GM18907 (cell line): ENCODE results near the gene NOVA2.
A peak's percentile ranks its signal among the peaks of the same experiment; 100 is the strongest.
"Not testable (repeated sequence)": the region's sequence is repeated elsewhere in the genome, so short reads cannot be mapped to it uniquely, and the experiment has no call there.

Experiments
- ATAC-seq: cut with Tn5 transposase; IDR thresholded peaks from one replicate; pipeline ENCODE4 v1.9.1; 2021; ENCODE audit warnings: mild to moderate bottlenecking, moderate library complexity; ENCODE audit not compliant: unreplicated experiment

The NOVA2 gene

DNA sequence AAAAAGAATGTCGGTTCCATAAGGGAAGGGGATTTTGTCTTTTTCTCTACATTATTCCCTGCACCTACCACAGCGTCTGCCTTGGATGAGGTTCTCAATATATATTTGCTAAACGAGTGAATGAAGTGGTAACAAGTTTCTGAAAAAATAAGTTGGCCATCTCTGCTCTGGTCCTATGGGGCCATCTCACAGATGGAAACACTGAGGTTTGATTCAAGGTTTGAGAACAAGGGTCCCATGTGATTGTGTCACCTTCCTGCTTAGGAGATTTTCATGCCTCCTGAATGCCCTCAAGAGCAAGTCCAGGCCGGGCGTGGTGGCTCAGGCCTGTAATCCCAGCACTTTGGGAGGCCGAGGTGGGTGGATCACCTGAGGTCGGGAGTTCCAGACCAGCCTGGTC is 74.4 kb downstream of the NOVA2 start:
- ATAC-seq, result no peak

DNA sequence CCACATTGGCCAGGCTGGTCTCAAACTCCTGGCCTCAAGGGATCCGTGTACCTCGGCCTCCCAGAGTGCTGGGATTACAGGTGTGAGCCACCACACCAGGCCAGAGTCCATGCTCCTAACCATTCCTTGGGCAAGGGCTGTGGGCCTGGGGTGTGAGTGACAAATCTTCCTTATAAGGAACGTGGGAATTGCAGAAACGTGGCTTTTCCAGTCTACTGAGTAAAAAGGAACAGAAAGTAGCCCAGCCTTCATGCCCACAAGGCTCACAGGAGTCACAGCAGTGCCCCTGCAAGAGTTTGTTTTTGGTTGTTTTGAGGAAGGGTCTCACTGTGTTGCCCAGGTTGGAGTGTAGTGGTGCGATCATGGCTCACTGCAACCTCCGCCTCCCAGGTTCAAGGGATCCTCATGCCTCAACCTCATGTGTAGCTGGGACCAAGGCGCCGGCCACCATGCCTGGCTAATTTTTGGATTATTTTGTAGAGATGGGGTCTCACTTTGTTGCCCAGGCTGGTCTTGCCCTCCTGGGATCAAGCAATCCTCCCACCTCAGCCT is 76.3 kb downstream of the NOVA2 start:
- no peak for ATAC-seq

DNA sequence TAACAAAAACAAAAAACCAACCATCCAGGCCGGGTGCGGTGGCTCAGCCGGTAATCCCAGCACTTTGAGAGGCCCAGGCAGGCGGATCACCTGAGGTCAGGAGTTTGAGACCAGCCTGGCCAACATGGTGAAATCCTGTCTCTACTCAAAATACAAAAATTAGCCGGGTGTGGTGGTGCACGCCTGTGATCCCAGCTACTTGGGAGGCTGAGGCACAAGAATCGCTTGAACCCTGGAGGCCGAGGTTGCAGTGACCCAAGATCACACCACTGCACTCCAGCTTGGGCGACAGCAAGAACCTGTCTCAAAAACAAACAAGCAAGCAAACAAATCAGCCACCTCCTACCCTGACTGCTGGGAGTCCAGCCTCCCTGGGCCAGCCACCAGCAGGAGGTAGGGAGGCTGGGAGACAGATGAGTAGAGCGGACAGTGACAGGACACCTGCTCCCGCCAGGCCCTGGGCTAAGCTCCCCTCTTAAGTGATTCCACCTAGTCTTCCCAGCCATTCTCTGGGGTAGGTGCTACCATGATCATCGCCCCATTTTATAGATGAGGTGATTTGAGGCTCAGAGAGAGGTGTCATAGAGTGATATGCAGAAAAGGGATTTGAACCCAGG is 77.6 kb downstream of the NOVA2 start:
- not testable (repeated sequence) for ATAC-seq

DNA sequence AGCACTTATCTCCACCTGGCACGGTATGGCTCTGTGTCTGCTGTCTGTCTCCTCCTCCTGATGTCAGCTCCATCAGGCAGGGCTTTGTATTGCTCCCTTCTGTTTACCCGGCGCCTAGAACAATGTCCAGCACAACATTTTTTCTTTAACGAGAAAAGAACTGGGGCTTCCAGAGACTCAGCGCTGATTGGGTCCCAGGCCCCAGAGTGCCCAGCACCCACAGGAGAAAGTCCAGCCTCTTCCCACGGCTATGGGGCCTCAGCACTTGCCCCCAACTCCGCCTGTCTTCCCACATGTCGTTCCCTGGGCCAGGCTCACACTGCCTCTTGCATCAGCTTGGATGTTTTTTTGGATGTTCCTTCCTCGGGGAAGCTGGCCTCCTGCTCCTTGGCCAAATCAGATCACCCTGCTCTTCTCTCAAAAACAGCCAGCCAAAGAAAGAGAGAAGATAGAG is 78.1 kb downstream of the NOVA2 start:
- ATAC-seq, result no peak

DNA sequence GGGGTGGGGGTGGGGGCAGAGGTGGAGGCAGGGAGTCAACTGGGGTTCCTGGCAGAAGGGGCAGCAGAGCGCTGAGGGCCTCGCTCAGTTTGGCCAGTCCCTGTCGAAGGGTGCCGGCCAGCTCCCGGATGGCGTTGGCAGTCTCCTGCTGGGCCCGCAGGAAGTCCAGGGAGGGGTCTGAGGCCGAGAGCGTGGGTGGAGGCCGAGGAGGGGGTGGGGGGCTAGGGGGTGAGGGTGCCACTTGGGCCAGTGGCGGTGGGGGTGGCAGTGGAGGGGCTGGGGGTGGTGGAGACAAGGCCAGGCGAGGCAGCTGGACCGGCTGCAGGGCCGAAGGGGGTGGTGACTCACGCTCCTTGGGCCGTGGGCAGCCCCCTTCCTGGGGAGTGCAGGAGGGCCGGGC is 82.8 kb downstream of the NOVA2 start:
- ATAC-seq, result no peak

DNA sequence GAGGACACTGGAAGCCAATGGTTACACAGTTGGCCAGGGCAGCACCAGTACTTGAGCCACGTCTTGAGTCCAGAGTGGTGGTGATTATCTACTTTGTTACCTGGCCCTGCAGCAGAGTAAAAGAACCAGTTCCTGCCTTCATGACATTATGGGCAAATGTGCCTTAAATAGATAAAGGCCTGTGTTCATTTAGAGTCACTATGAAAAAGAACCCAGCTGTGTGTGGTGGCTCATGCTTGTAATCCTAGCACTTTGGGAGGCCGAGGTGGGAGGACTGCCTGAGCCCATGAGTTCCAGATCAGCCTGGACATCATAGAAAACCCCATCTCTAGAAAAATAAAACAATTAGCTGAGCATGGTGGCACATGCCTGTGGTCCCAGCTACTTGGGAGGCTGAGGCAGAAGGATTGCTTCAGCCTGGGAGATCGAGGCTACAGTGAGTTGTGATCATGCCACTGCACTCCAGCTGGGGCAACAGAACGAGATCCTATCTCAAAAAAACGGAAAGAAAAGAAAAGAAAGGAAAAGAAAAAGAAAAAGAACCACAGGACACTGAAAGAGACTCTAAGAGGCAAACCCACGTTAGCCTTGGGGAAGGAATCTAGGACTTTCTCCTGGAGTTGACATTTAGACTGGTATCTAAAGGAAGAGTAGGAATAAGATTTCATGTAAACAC is 84.3 kb downstream of the NOVA2 start:
- no peak for ATAC-seq

DNA sequence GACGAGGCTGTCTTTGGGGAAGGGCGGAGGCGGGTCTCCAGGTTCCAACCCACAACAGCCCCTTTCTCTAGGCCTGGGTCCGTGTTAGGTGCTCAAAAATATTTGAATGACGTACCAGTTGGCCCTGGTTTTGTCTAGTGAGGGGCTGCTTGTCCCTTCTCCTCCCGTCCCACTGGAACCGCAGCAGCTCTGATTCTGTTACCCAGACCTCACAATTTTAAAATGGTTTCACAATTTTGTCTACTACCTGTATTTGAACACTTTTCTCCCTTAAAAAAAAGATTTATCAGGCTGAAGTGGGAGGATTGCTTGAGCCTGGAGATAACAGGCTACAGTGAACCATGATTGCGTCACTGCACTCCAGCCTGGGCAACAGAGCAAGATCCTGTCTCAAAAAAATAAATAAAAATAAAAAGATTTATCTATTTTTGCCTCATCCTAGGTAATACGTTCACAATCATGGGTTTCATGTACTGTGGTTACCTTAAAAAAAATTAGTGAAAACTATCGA is 86.4 kb downstream of the NOVA2 start:
- no peak for ATAC-seq

DNA sequence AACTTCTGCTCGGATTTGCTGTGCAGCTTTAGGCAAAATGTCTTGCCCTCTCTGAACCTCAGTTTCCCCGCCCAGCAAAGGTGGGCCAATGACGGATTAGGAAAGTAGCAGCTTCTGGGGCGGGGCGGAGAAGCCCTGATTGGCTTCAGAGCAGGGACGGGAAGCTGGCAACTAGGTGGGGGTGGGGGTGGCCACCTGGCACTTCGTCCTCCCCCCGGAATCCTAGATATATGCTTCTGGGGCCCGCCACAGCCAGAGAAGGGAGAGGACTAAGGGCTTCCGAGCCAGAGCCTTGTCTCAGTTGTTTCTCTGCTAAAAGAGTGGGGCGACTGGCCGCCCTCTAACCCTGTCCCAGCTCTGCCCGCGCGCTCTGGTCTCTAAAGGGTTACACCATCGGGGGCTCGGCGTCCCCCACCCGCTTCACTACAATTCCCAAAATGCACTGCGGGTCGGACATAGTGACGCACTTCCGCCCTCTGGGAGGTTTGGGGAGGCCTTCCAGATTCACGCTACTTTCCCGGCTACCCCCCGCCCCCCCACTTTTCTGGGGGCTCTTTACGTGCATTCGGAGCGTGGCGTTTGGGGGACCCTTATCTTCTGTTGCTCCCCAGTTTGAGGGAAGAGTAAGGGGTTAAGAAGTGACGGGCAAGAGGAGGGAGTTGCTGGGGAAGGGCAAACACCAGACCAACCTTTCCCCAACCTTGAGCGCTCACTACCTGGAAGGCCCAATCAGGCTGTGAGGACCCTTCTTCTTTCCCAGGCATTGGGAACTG is 87.1 kb downstream of the NOVA2 start:
- peak; percentile 53 for ATAC-seq

DNA sequence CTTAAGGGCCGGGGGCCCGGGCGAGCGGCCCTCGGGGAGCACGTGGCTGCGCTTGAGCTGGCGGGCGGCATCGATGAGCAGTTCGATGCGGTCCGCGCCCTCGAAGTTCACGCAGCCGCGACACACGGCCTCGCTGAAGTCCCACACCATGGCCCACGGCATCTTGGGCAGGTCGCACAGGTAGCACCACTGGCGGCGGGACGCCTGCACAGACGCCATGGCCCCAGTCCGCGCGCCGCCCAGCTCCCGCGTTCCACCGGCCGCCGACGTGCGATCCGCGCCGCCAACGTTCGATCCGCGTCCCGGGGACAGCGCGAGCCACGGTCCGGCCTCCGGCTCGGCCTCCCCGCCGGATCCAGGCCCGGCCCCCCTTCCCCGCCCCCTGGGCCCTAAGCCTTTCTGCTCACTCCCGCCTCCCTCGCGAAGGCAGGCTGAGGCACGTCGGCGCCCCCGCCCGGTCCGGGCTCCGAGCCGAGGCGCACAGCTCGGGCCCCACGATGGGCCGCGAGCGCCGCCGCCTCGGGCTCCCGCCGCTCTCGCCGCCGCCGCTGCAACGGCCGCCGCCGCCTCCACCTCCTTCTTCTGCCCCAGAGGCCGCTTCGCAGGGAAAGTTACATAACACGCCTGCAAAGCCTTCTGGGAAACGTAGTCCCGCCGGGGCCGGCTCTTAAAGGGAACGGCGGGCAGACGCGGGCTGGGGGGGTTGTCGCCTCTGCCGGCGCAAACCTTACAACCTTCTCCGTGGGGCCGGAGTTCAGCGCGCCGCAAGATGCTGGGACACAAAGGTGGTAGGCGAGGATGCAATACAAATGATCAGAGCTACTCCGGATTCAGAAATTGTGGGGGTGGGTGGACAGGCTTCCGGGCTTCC is 87.9 kb downstream of the NOVA2 start, which contains the start of gene IRF2BP1:
Gene IRF2BP1 (minus strand): TSS at position 586 of the 871 bp plus-strand sequence. CDS start 367 bp downstream, at position 219.
- ATAC-seq, result peak; percentile 50

DNA sequence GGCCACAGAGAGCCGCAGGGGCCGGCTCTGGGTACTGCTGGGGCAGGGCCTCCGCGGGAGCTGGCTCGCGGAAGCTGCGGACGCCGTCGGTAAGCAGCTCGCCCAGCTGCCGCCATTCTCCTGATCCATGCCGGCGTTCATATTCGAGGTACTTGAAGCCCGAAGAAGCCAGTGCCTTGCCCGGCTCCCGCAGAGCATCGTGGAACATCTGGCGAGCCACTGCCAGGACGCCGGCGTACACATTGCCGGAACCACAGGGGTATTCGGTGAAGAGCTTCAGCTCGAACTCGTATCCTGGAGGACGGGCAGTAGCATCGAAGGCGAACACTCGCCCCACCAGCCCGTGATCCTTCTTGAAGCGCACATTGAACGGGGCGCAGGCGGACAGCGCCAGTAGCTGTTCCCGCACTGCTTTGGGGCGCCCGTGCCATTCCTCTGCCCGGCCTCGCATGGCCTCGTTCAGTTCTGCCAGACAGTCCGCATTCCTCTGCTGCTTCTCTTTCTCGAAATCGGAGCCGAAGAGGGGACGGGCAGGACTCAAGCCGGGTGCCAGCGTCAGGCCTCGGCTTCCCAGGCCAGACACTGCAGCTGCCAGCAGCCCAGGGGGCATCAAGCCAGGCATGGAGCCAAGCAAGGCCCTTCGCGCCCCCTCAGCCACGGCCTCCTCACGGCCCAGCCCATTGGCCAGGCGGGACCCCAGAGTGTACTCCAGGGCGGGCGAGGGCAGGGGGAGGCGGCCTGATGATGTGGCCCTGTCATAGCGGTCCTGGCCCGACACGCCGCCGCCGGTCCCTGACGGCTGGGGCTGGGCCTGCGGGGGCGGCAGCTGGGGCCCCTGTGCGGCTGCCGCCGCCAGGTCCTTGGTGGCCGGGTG is 88.7 kb downstream of the NOVA2 start:
- ATAC-seq, result no peak

DNA sequence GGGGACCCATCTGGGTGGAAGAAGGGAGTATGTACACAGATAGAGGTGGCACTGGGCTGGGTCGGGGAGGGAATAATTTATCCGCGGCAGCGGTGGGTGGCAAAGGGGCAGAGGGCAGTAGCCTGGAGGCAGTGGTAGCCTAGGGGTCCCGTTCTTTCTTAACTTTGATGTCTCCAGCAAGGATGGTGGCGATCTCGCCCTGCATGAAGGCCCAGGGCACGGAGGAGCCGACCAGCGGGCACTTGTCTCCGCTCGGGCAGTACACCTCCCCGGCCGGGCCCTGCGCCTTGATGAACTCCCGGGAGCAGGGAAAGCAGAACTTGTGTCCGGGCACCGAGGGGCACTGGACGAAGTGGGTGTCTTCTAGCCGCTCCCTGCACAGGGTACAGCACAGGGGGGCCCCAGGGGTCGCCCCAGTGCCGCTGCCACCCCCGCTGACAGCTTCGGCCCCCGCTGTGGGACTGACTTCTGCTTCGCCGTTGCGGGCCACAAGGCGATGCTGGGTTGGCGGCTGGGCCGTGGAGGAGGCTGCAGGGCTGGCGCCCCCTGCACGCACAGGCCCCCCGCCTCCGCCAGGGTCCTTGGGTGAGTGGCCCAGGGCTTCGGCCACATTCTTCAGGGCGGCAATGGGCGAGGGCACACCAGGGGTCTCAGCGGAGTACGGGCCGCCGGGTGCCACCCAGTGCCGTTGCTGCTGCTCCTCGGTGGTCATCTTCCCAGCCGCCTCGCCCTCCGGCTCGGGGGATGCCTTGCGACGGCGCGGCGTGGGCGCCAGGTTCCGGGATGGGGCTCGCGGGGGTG is 89.6 kb downstream of the NOVA2 start:
- ATAC-seq, result no peak
